WTC11 (cell line): Measurements from ENCODE around the gene FAM107A. TPM values are rescaled to one million over a fixed set of nuclear protein-coding genes. Genes with fewer than 3 reads are reported as not detected.

Source experiments
- ATAC-seq: fragments of 200-7000 bp; cut with Tn5 transposase; 2 replicates; pipeline ENCODE4 v1.10.0; 2021; ENCODE audit warnings: mild to moderate bottlenecking, moderate library complexity
- CTCF ChIA-PET: fragments of 300-600 bp; sonication (Branson Sonifier 250); formaldehyde crosslinking; loops from one replicate; lab custom pipeline; 2021; ENCODE audit warnings: antibody characterized with exemption; lab: Charles Lee
- POLR2A ChIA-PET: fragments of 350-600 bp; sonication (Branson Sonifier 250); formaldehyde crosslinking; loops from one replicate; lab custom pipeline; 2021; ENCODE audit warnings: antibody characterized with exemption; lab: Charles Lee
- DNase-seq: peaks from one replicate; pipeline ENCODE4 v3.0.0; 2021; ENCODE audit warnings: low spot score
- H3K27ac Mint-ChIP-seq: 2 replicates; pipeline ENCODE4 v1.8.0; 2021; ENCODE audit warnings: mixed read lengths
- H3K27me3 Mint-ChIP-seq: 2 replicates; pipeline ENCODE4 v1.8.0; 2021; ENCODE audit warnings: low read depth, mild to moderate bottlenecking, moderate library complexity, mixed read lengths
- H3K36me3 Mint-ChIP-seq: 2 replicates; pipeline ENCODE4 v1.8.0; 2021; ENCODE audit warnings: mixed read lengths
- H3K4me1 Mint-ChIP-seq: 2 replicates; pipeline ENCODE4 v1.8.0; 2022; ENCODE audit warnings: mixed read lengths
- H3K4me3 Mint-ChIP-seq: 2 replicates; pipeline ENCODE4 v1.8.0; 2021; ENCODE audit warnings: mild to moderate bottlenecking, moderate library complexity, mixed read lengths
- H3K9me3 Mint-ChIP-seq: 2 replicates; pipeline ENCODE4 v1.8.0; 2021; ENCODE audit warnings: mixed read lengths
- ARID4B ChIP-seq: sonication (generic); formaldehyde crosslinking; IDR thresholded peaks from 2 replicates; pipeline ENCODE4 v1.8.0; 2023; ENCODE audit warnings: missing genetic modification reagents, mild to moderate bottlenecking, borderline replicate concordance
- CBFB ChIP-seq: sonication (generic); formaldehyde crosslinking; IDR thresholded peaks from 2 replicates; pipeline ENCODE4 v1.8.1; 2022; ENCODE audit warnings: mild to moderate bottlenecking, low read depth, missing genetic modification reagents
- E2F1 ChIP-seq: sonication (generic); formaldehyde crosslinking; IDR thresholded peaks from 2 replicates; pipeline ENCODE4 v1.8.0; 2022; ENCODE audit warnings: mild to moderate bottlenecking, missing genetic modification reagents
- ESRRA ChIP-seq: sonication (generic); formaldehyde crosslinking; IDR thresholded peaks from 2 replicates; pipeline ENCODE4 v1.8.1; 2022; ENCODE audit warnings: mild to moderate bottlenecking, missing genetic modification reagents, borderline replicate concordance
- FOXK1 ChIP-seq: sonication (generic); formaldehyde crosslinking; IDR thresholded peaks from 2 replicates; pipeline ENCODE4 v1.8.0; 2022; ENCODE audit warnings: mild to moderate bottlenecking, moderate library complexity, missing genetic modification reagents
- FOXP4 ChIP-seq: sonication (generic); formaldehyde crosslinking; IDR thresholded peaks from 2 replicates; pipeline ENCODE4 v1.8.0; 2022; ENCODE audit warnings: mild to moderate bottlenecking, missing genetic modification reagents
- GRHL2 ChIP-seq: fragments of 250-450 bp; sonication (Bioruptor Pico); IDR thresholded peaks from 2 replicates; pipeline ENCODE4 v1.8.0; 2022; ENCODE audit warnings: mild to moderate bottlenecking, moderate library complexity; ENCODE audit not compliant: insufficient replicate concordance, severe bottlenecking
- IRF1 ChIP-seq: sonication (generic); formaldehyde crosslinking; IDR thresholded peaks from 2 replicates; pipeline ENCODE4 v1.8.0; 2023; ENCODE audit warnings: missing genetic modification reagents
- MYBL2 ChIP-seq: sonication (generic); formaldehyde crosslinking; IDR thresholded peaks from 2 replicates; pipeline ENCODE4 v1.8.1; 2023; ENCODE audit warnings: mild to moderate bottlenecking, moderate library complexity, missing genetic modification reagents
- NFE2L1 ChIP-seq: sonication (generic); formaldehyde crosslinking; IDR thresholded peaks from 2 replicates; pipeline ENCODE4 v1.8.1; 2023; ENCODE audit warnings: missing genetic modification reagents
- SMAD3 ChIP-seq: sonication (generic); formaldehyde crosslinking; IDR thresholded peaks from 2 replicates; pipeline ENCODE4 v1.8.0; 2022; ENCODE audit warnings: missing genetic modification reagents, mild to moderate bottlenecking, borderline replicate concordance
- TCF7 ChIP-seq: sonication (generic); formaldehyde crosslinking; IDR thresholded peaks from 2 replicates; pipeline ENCODE4 v1.8.0; 2022; ENCODE audit warnings: mild to moderate bottlenecking, low read depth, missing genetic modification reagents, moderate library complexity
- TEAD4 ChIP-seq: sonication (generic); formaldehyde crosslinking; IDR thresholded peaks from 2 replicates; pipeline ENCODE4 v1.8.0; 2022; ENCODE audit warnings: mild to moderate bottlenecking, missing genetic modification reagents
- ZNF512 ChIP-seq: sonication (generic); formaldehyde crosslinking; IDR thresholded peaks from 2 replicates; pipeline ENCODE4 v1.8.1; 2022; ENCODE audit warnings: missing genetic modification reagents, borderline replicate concordance
- ZNF532 ChIP-seq: fragments of 250-450 bp; sonication (Bioruptor Pico); IDR thresholded peaks from 2 replicates; pipeline ENCODE4 v1.9.0; 2021; ENCODE audit warnings: mild to moderate bottlenecking, borderline replicate concordance
- total RNA-seq: library from RNA; stranded (reverse); gene quantifications from 3 replicates; pipeline ENCODE4 v1.2.3, GENCODE V29; 2021
- TF ChIP-seq, protein P1 (sequence below): sonication (generic); formaldehyde crosslinking; IDR thresholded peaks from 2 replicates; pipeline ENCODE4 v1.8.1; 2022; ENCODE audit warnings: low read depth, mild to moderate bottlenecking, moderate library complexity, missing genetic modification reagents, borderline replicate concordance

The FAM107A gene
- total RNA-seq, 1 experiment from 2014 or later = 0.31 TPM

GRCh38 chr3:58591517-58592510 lies 14.6 kb upstream of the FAM107A start:
- Mint-ChIP-seq H3K36me3 (no peaks in the 10 kb centered on the region), H3K27me3 (peaks cover 12% of the 10 kb centered on the region), H3K9me3 (no peaks in the 10 kb centered on the region), H3K27ac (no peak overlapping the region), H3K4me1 (peaks cover 19% of the 10 kb centered on the region), H3K4me3 (no peak overlapping the region)
- DNase-seq = no peak
- POLR2A ChIA-PET = no interaction called here
- CTCF ChIA-PET = interaction anchor here (1.1 kb wide), 1 partner anchor 25 kb away, joined by 4 read pairs; no protein-coding TSS in a partner anchor
- ATAC-seq = no peak
- TF ChIP-seq ARID4B (CRISPR knock-in tag) = no peak
- no peak for TF ChIP-seq ESRRA (CRISPR knock-in tag)
- no peak for TF ChIP-seq GRHL2
- no peak for TF ChIP-seq MYBL2 (CRISPR knock-in tag)
- TF ChIP-seq SMAD3 (CRISPR knock-in tag) = no peak
- TF ChIP-seq, protein P1, sequence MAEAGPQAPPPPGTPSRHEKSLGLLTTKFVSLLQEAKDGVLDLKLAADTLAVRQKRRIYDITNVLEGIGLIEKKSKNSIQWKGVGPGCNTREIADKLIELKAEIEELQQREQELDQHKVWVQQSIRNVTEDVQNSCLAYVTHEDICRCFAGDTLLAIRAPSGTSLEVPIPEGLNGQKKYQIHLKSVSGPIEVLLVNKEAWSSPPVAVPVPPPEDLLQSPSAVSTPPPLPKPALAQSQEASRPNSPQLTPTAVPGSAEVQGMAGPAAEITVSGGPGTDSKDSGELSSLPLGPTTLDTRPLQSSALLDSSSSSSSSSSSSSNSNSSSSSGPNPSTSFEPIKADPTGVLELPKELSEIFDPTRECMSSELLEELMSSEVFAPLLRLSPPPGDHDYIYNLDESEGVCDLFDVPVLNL (CRISPR knock-in tag) = no peak
- no peak for TF ChIP-seq TEAD4 (CRISPR knock-in tag)
- TF ChIP-seq ZNF512 = no peak
- no peak for TF ChIP-seq ZNF532 (CRISPR knock-in tag)
- TF ChIP-seq NFE2L1 = no peak
- TF ChIP-seq TCF7 = no peak
- no peak for TF ChIP-seq E2F1
- no peak for TF ChIP-seq FOXP4
- TF ChIP-seq IRF1 (CRISPR knock-in tag) = no peak
- TF ChIP-seq FOXK1 (CRISPR knock-in tag) = no peak
- no peak for TF ChIP-seq CBFB
